Keratinocyte (primary cell): ENCODE measurements around the gene HES3. TPM values are rescaled to one million over a fixed set of nuclear protein-coding genes. Genes with fewer than 3 reads are reported as not detected.

Experiments
- DNase-seq: peaks from one replicate; pipeline ENCODE4 v3.0.0-alpha.2; 2011; ENCODE audit warnings: low read depth, missing footprints, low spot score
- FAIRE-seq: peaks from 2 replicates; lab custom pipeline; 2011; peaks lifted over from hg19 to GRCh38; lab: Jason Lieb, UNC
- H2AFZ ChIP-seq: 2 replicates; pipeline ENCODE4 v1.6.0; 2012; ENCODE audit warnings: low read length, control low read depth, inconsistent platforms; ENCODE audit not compliant: control insufficient read depth
- H3K27ac ChIP-seq: 2 replicates; pipeline ENCODE4 v1.5.1; 2011; ENCODE audit warnings: low read length; ENCODE audit not compliant: control insufficient read depth, insufficient read depth
- H3K27me3 ChIP-seq: 3 replicates; pipeline ENCODE4 v1.6.0; 2011; ENCODE audit warnings: low read length; ENCODE audit not compliant: control insufficient read depth, insufficient read depth; ENCODE audit errors: extremely low read depth
- H3K36me3 ChIP-seq, 2 experiments: 2 replicates in 1 of 2; 3 replicates in 1 of 2; pipeline ENCODE4 v1.5.1; 2011; ENCODE audit warnings: low read length in 2 of 2, mild to moderate bottlenecking in 1 of 2; ENCODE audit not compliant: control insufficient read depth in 2 of 2, insufficient read depth in 2 of 2; ENCODE audit errors: extremely low read depth in 1 of 2
- H3K4me1 ChIP-seq: 3 replicates; pipeline ENCODE4 v1.5.1; 2011; ENCODE audit warnings: low read length; ENCODE audit not compliant: control insufficient read depth, insufficient read depth; ENCODE audit errors: extremely low read depth
- H3K4me2 ChIP-seq: 3 replicates; pipeline ENCODE4 v1.6.0; 2011; ENCODE audit warnings: low read depth, low read length; ENCODE audit not compliant: control insufficient read depth, insufficient read depth; ENCODE audit errors: extremely low read depth
- H3K4me3 ChIP-seq, 3 experiments: fragments of 200-600 bp in 1 of 3; sonication (generic) in 1 of 3; 2 replicates in 2 of 3; 3 replicates in 1 of 3; pipeline ENCODE4 v1.5.1; 2011 to 2016; ENCODE audit warnings: low read length in 3 of 3, mild to moderate bottlenecking in 3 of 3, control low read depth in 2 of 3, inconsistent platforms in 1 of 3, low read depth in 1 of 3, mixed read lengths in 1 of 3, mixed run types in 1 of 3, moderate library complexity in 1 of 3; ENCODE audit not compliant: control insufficient read depth in 2 of 3, insufficient read depth in 2 of 3; ENCODE audit errors: extremely low read depth in 1 of 3
- H3K79me2 ChIP-seq: 2 replicates; pipeline ENCODE4 v1.6.0; 2012; ENCODE audit warnings: low read length; ENCODE audit not compliant: control insufficient read depth, insufficient read depth
- H3K9ac ChIP-seq: 3 replicates; pipeline ENCODE4 v1.6.0; 2011; ENCODE audit warnings: low read length; ENCODE audit not compliant: control insufficient read depth, insufficient read depth; ENCODE audit errors: extremely low read depth
- H3K9me1 ChIP-seq: 3 replicates; pipeline ENCODE4 v1.6.0; 2011; ENCODE audit warnings: low read length; ENCODE audit not compliant: control insufficient read depth, insufficient read depth; ENCODE audit errors: extremely low read depth
- H3K9me3 ChIP-seq: 2 replicates; pipeline ENCODE4 v1.5.1; 2012; ENCODE audit warnings: low read depth, low read length; ENCODE audit not compliant: control insufficient read depth
- H4K20me1 ChIP-seq: 3 replicates; pipeline ENCODE4 v1.6.0; 2011; ENCODE audit warnings: low read length; ENCODE audit not compliant: control insufficient read depth, insufficient read depth; ENCODE audit errors: extremely low read depth
- EZH2 ChIP-seq: IDR thresholded peaks from one replicate; pipeline ENCODE4 v1.6.1; 2012; ENCODE audit warnings: inconsistent platforms, mild to moderate bottlenecking, low read length, moderate library complexity
- dilution Hi-C: fragments of 300-500 bp; cut with MboI; formaldehyde crosslinking; loops from one replicate; pipeline ENCODE4 v1.7.0; 2020; ENCODE audit warnings: low sequenced_read_pairs; ENCODE audit not compliant: extremely low pct_ligation_motif_present
- polyA plus RNA-seq, 5 experiments: library from polyadenylated mRNA; depleted of rRNA in 3 of 5; stranded (reverse) in 3 of 5; stranded (forward) in 1 of 5; unstranded in 1 of 5; fragments of >200 nt; gene quantifications; 1 replicate in 1 of 5; 2 replicates in 3 of 5; 3 replicates in 1 of 5; pipeline versions ENCODE4 v1.2.1 to v1.2.3, GENCODE V29; 2011 to 2012; ENCODE audit warnings: missing spikeins in 2 of 5, low read depth in 1 of 5, low replicate concordance in 1 of 5
- TF ChIP-seq, protein P1 (sequence below), 3 experiments: IDR thresholded peaks in 1 of 3; conservative IDR thresholded peaks in 1 of 3; optimal IDR thresholded peaks in 1 of 3; 2 replicates in 2 of 3; 3 replicates in 1 of 3; pipeline versions ENCODE3 to v1.5.1; 2011; ENCODE audit warnings: low read length in 3 of 3, mild to moderate bottlenecking in 3 of 3, moderate library complexity in 2 of 3, control low read depth in 1 of 3, inconsistent platforms in 1 of 3; ENCODE audit not compliant: insufficient read depth in 2 of 3; ENCODE audit errors: extremely low read depth in 1 of 3

HES3 gene
- polyA plus RNA-seq, 1 donor (not counting 4 experiments of a cell fraction or from before 2014, with no cell fraction given), result not detected

DNA sequence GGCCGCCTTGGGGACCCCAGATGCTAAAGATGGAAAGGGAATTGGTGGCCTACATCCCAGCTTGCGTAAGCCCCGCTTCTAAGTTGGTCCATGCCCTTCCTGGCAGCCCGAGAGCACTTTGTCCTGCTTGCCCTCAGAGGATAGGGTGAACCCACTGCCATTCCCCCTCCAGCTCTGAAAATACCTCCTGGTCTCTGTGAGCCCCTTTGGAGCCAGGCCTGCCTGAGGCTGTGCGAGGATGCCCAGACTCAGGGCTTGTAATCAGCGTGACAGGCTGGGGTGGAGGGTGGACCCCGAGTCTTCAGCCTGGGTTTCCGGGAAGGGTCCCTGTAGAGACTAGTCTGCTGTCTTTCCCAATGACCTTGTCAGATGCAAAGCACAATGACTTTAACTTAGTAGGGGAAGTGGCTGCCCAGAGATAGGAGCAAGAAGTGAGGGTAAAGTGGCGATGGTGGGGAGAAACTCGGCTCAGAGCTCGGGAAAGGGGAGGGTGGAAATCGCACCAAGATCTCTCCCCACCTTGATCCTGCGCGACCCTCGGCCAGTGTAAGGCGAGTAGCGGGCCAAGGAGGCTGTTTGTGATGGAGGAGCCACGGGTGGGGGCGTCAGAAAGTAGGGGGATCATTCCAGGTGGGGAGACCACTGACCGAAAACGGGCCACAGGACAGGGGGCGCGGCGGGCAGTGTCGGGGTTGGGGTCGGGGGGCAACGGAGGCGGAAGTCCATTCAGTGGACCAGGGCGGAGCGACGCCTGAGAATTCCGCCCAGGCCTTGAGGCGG lies 2.7 kb upstream of the HES3 start:
- no peak overlapping the region for H3K9ac ChIP-seq
- FAIRE-seq (no peak), DNase-seq (no peak)
- H2AFZ ChIP-seq, result no peak overlapping the region
- H3K9me1 ChIP-seq, result no peaks in the 10 kb centered on the region
- dilution Hi-C loops, result no loop called here
- no peaks in the 10 kb centered on the region for H3K36me3 ChIP-seq
- no peak overlapping the region for H3K4me3 ChIP-seq
- peaks cover 52% of the 10 kb centered on the region for H3K27me3 ChIP-seq
- H3K79me2 ChIP-seq, result no peaks in the 10 kb centered on the region
- H3K9me3 ChIP-seq, result no peaks in the 10 kb centered on the region
- H3K4me1 ChIP-seq, result peaks cover 7% of the 10 kb centered on the region
- no peak overlapping the region for H3K27ac ChIP-seq
- peak; percentile 48 for TF ChIP-seq EZH2
- TF ChIP-seq, protein P1, sequence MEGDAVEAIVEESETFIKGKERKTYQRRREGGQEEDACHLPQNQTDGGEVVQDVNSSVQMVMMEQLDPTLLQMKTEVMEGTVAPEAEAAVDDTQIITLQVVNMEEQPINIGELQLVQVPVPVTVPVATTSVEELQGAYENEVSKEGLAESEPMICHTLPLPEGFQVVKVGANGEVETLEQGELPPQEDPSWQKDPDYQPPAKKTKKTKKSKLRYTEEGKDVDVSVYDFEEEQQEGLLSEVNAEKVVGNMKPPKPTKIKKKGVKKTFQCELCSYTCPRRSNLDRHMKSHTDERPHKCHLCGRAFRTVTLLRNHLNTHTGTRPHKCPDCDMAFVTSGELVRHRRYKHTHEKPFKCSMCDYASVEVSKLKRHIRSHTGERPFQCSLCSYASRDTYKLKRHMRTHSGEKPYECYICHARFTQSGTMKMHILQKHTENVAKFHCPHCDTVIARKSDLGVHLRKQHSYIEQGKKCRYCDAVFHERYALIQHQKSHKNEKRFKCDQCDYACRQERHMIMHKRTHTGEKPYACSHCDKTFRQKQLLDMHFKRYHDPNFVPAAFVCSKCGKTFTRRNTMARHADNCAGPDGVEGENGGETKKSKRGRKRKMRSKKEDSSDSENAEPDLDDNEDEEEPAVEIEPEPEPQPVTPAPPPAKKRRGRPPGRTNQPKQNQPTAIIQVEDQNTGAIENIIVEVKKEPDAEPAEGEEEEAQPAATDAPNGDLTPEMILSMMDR (optimal IDR thresholded peaks at IDR 0.05 in 1 of 3, IDR thresholded peaks at IDR 0.05 in 1 of 3, conservative IDR thresholded peaks at IDR 0.05 in 1 of 3; ENCODE audit: extremely low read depth in 1 of 3, insufficient read depth in 2 of 3, low read length in 3 of 3), result no peak
- no peak overlapping the region for H3K4me2 ChIP-seq
- peaks cover 4% of the 10 kb centered on the region for H4K20me1 ChIP-seq

DNA sequence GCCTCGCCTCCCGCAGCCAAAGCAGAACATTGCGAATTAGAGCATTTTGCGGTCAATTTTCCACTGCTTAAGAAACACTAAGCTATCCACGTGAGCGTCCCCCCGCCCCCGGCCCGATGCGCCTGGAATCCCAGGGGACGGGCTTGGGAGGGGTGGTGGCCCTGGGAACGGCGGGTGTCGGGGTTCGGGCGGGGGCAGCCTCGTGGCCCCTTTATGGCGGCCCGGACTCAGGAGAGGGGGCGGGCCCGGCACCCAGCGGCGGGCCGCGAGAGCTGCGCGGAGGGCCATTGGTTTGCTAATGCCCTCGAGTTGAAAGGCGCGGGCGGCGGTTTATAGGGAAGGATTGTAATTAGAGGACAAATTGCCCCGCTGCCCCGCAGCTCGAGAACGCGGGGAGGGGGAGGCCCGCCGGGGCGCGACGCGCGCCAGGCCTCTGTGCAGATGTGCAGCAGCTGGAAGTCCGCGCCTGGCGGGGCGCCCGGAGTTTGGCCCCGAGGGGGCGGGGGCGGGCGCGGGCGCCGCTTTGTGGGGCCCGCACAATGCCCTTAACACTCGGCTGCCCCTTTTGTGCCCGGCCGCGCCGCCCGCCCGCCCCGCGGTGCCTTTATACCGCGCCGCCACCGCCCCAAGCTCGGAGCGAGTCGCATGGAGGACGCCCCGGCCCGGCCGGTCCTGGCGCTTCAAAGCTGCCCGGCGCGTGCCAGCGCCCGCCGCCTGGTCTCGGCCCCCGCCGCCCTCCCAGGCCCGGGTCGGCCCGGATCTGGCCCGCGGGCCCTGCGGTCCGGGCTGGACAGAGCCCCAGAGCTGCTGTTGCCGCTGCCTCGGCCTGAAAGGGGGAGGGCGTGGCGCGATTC lies 1.9 kb upstream of the HES3 start:
- FAIRE-seq, result no peak
- dilution Hi-C loops, result no loop called here
- Histone ChIP-seq H2AFZ (no peak overlapping the region), H3K4me2 (peak overlapping the region; percentile 22), H3K27ac (no peak overlapping the region), H3K4me3 (peak overlapping the region in 1 of 3 experiments; percentile 32), H3K9me3 (no peaks in the 10 kb centered on the region), H3K4me1 (peaks cover 9% of the 10 kb centered on the region), H3K27me3 (peaks cover 55% of the 10 kb centered on the region), H3K9me1 (no peaks in the 10 kb centered on the region), H3K9ac (no peak overlapping the region), H3K79me2 (no peaks in the 10 kb centered on the region), H4K20me1 (peaks cover 6% of the 10 kb centered on the region), H3K36me3 (no peaks in the 10 kb centered on the region)
- TF ChIP-seq, protein P1 (optimal IDR thresholded peaks at IDR 0.05 in 1 of 3, IDR thresholded peaks at IDR 0.05 in 1 of 3, conservative IDR thresholded peaks at IDR 0.05 in 1 of 3; ENCODE audit: extremely low read depth in 1 of 3, insufficient read depth in 2 of 3, low read length in 3 of 3), result no peak
- TF ChIP-seq EZH2, result peak; percentile 69
- no peak for DNase-seq
